ENCODE measurements around the gene HDLBP. TPM values are rescaled to one million over a fixed set of nuclear protein-coding genes. Genes with fewer than 3 reads are reported as not detected.
A peak's percentile ranks its signal among the peaks of the same experiment; 100 is the strongest.
"Not testable (repeated sequence)": the region's sequence is repeated elsewhere in the genome, so short reads cannot be mapped to it uniquely, and the experiment has no call there.

The HDLBP gene
- total RNA-seq, 2 experiments from 2014 or later: 259 to 348 TPM

GRCh38 chr2:241330616-241330981 lies 15.1 kb upstream of the HDLBP start:
- Mint-ChIP-seq H3K9me3 (ENCODE audit: low read depth) (no peaks in the 10 kb centered on the region), H3K36me3 (ENCODE audit: low read depth) (peaks cover 36% of the 10 kb centered on the region), H3K27ac (no peak overlapping the region), H3K4me1 (peaks cover 10% of the 10 kb centered on the region), H3K4me3 (no peak overlapping the region), H3K27me3 (no peaks in the 10 kb centered on the region)
- ChIA-PET POLR2A (interaction anchor here (1.5 kb wide), 1 partner anchor 229 kb away, joined by 3 read pairs; the partner anchor contains the start of gene MTERF4), CTCF (no interaction called here)
- ATAC-seq: no peak
- DNase-seq: no peak
- intact Hi-C loops (cut with DNase I, micrococcal nuclease): no loop called here

DNA sequence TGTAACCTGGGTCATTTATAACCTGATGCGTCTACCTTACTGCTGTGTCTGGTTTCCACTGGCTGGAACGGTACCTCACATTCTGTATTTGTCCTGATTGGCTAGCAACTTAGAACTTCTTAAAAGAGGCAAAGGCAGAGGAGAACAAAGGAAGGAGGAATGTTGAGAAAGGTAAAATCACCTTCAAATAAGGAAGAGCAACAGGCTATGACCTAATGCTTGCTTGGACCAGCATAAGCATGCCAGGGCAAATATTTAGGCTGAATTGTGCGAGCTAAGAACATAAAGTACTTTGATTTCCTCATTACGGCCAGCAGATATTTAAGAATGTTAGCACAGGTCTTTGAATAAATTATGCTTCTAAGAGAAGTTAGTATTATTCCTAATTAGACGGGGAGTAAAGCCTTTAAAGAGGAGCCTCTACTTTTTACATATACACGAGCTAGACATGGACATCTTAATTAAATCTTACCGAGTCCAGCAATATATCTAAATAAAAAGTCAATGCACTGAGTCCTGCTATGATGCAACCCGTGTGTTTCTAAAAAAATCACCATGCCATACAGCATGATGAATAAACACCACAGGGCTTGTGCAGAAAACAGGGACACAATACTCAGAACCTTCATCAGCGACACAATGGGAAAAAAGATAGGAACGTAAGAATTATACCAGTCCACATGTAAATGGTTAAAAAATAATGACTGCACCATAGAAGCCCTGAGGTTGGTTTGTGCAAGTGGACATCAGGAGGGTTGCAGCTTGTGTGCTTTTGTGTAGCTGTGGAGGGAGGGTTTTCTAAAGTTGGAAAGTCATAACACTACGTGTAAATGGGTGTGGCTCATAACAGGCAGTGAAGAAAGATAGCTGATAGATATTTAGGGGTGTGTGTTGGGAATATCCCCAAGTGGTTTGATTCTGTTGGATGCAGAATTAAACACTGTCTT lies 14.5 kb upstream of the HDLBP start:
- ChIA-PET CTCF (no interaction called here), POLR2A (interaction anchor here (1.5 kb wide), 1 partner anchor 228 kb away, joined by 3 read pairs; the partner anchor contains the start of gene MTERF4)
- Mint-ChIP-seq H3K4me1 (peaks cover 6% of the 10 kb centered on the region), H3K9me3 (ENCODE audit: low read depth) (no peaks in the 10 kb centered on the region), H3K27me3 (no peaks in the 10 kb centered on the region), H3K36me3 (ENCODE audit: low read depth) (peaks cover 35% of the 10 kb centered on the region), H3K27ac (no peak overlapping the region), H3K4me3 (no peak overlapping the region)
- no peak for ATAC-seq
- intact Hi-C loops (cut with DNase I, micrococcal nuclease): no loop called here
- no peak for DNase-seq

- no peaks in the 10 kb centered on the region for H3K27me3 Mint-ChIP-seq
- H3K4me3 Mint-ChIP-seq: no peak overlapping the region
- ChIA-PET POLR2A (no interaction called here), CTCF (no interaction called here)
- no peak overlapping the region for H3K27ac Mint-ChIP-seq
- DNase-seq (no peak), ATAC-seq (no peak)
- H3K9me3 Mint-ChIP-seq (ENCODE audit: low read depth): no peaks in the 10 kb centered on the region
- peaks cover 46% of the 10 kb centered on the region for H3K36me3 Mint-ChIP-seq (ENCODE audit: low read depth)
- H3K4me1 Mint-ChIP-seq: peaks cover 35% of the 10 kb centered on the region
- intact Hi-C loops (cut with DNase I, micrococcal nuclease): no loop called here
Observed at GRCh38 chr2:241325257-241325656, 9.8 kb upstream of the HDLBP start.

DNA sequence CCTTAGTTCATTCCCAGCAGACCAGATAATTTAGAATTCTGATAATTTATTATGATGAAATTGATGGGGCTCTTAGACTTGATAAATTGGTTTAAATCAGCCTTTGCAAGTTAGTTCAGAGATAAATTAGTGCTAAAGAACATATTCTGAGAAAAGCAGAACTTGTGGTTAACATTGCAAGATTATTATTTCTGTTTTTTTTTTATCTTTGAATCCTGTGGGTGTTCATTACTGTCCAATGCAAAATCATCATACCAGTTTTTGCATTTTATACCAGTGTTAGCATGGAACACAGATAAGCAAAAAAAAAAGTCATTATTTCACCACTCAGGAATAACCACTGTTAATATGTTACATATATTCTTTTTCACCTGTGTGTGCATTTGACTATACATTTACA lies 9.3 kb upstream of the HDLBP start:
- ATAC-seq (no peak), DNase-seq (no peak)
- Mint-ChIP-seq H3K27me3 (no peaks in the 10 kb centered on the region), H3K36me3 (ENCODE audit: low read depth) (peaks cover 48% of the 10 kb centered on the region), H3K4me1 (peaks cover 40% of the 10 kb centered on the region), H3K4me3 (no peak overlapping the region), H3K9me3 (ENCODE audit: low read depth) (no peaks in the 10 kb centered on the region), H3K27ac (no peak overlapping the region)
- intact Hi-C loops (cut with DNase I, micrococcal nuclease): no loop called here
- CTCF ChIA-PET: no interaction called here
- POLR2A ChIA-PET: no interaction called here

- CTCF ChIA-PET: no interaction called here
- Mint-ChIP-seq H3K27me3 (no peaks in the 10 kb centered on the region), H3K4me1 (peaks cover 48% of the 10 kb centered on the region), H3K4me3 (no peak overlapping the region), H3K27ac (no peak overlapping the region), H3K9me3 (ENCODE audit: low read depth) (no peaks in the 10 kb centered on the region), H3K36me3 (ENCODE audit: low read depth) (peaks cover 54% of the 10 kb centered on the region)
- DNase-seq (no peak), ATAC-seq (no peak)
- POLR2A ChIA-PET: interaction anchor here (0.6 kb wide), 1 partner anchor 308 kb away, joined by 3 read pairs; no protein-coding TSS in a partner anchor
- intact Hi-C loops (cut with DNase I, micrococcal nuclease): no loop called here
Observed at GRCh38 chr2:241323778-241324177, 8.3 kb upstream of the HDLBP start.

DNA sequence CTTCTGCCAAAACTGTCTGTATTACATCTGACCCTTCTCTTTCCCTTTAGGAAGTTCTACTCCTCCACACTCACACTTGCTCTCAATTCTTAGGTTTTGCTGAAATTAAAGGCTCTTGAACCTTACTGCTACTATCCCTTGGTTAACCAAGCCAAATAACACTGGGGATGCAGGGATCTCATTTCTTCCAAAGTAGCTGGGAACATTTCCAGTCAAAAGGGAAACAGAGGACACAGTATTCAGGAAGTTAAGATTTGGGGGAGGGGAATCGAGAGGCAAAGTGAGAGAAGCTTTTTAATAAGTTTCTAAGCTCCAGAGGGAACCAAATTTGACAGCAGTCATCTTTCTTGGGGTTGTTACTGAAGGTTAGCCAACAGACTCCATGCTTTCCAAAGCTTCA lies 6.4 kb upstream of the HDLBP start:
- no peaks in the 10 kb centered on the region for H3K9me3 Mint-ChIP-seq (ENCODE audit: low read depth)
- intact Hi-C loops (cut with DNase I, micrococcal nuclease): no loop called here
- H3K27me3 Mint-ChIP-seq: no peaks in the 10 kb centered on the region
- ATAC-seq (no peak), DNase-seq (no peak)
- peaks cover 67% of the 10 kb centered on the region for H3K4me1 Mint-ChIP-seq
- CTCF ChIA-PET: no interaction called here
- POLR2A ChIA-PET: interaction anchor here (0.6 kb wide), 1 partner anchor 71 kb away, joined by 4 read pairs; no protein-coding TSS in a partner anchor
- peak overlapping the region; percentile 29 for H3K27ac Mint-ChIP-seq
- peaks cover 58% of the 10 kb centered on the region for H3K36me3 Mint-ChIP-seq (ENCODE audit: low read depth)
- no peak overlapping the region for H3K4me3 Mint-ChIP-seq

DNA sequence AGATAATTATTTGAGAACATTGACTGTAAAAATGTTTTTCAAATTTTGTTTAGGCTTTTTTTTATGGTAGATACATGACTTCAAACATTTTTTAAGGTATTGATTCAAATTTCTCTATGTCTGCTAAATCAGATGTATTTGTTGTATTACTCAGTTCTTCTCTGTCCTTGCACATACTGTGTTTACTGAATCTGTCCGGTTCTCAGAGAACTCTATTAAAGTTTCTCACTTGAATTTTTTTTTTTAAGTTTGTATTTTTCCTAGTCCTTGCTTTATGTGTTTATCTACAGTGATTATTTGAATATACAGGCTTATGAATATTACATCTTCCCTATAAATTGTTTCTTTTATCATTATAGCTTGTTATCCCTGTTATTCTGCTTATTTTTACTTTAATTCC lies 5.6 kb upstream of the HDLBP start:
- Mint-ChIP-seq H3K27ac (no peak overlapping the region), H3K36me3 (ENCODE audit: low read depth) (peaks cover 56% of the 10 kb centered on the region), H3K27me3 (no peaks in the 10 kb centered on the region), H3K4me1 (peaks cover 68% of the 10 kb centered on the region), H3K4me3 (no peak overlapping the region), H3K9me3 (ENCODE audit: low read depth) (no peaks in the 10 kb centered on the region)
- no peak for DNase-seq
- ChIA-PET CTCF (interaction anchor here (1.3 kb wide), 1 partner anchor 102 kb away, joined by 4 read pairs; no protein-coding TSS in a partner anchor), POLR2A (no interaction called here)
- ATAC-seq: no peak
- intact Hi-C loops (cut with DNase I, micrococcal nuclease): no loop called here

DNA sequence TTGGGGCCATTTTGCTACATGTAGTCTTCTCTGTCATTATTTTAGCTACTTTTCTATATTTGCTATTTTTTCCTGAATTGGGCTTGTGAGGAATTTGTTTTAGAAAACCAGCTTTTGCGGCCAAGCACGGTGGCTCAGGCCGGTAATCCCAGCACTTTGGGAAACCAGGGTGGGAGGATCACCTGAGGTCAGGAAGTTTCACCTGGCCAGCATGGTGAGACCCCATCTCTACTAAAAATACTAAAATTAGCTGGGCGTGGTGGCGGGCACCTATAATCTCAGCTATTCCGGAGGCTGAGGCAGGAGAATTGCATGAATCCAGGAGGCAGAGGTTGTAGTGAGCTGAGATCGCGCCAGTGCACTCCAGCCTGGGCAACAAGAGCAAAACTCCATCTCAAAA lies 4.9 kb upstream of the HDLBP start:
- no peaks in the 10 kb centered on the region for H3K27me3 Mint-ChIP-seq
- no peaks in the 10 kb centered on the region for H3K9me3 Mint-ChIP-seq (ENCODE audit: low read depth)
- no peak for DNase-seq
- CTCF ChIA-PET: interaction anchor here (0.8 to 1.3 kb wide), 2 partner anchors 102 to 366 kb away, joined by 3 to 4 read pairs; partner anchors contain the start of gene DTYMK
- no peak overlapping the region for H3K27ac Mint-ChIP-seq
- H3K4me3 Mint-ChIP-seq: no peak overlapping the region
- ATAC-seq: no peak
- H3K36me3 Mint-ChIP-seq (ENCODE audit: low read depth): peaks cover 54% of the 10 kb centered on the region
- H3K4me1 Mint-ChIP-seq: peaks cover 68% of the 10 kb centered on the region
- POLR2A ChIA-PET: no interaction called here
- intact Hi-C loops (cut with DNase I, micrococcal nuclease): no loop called here

DNA sequence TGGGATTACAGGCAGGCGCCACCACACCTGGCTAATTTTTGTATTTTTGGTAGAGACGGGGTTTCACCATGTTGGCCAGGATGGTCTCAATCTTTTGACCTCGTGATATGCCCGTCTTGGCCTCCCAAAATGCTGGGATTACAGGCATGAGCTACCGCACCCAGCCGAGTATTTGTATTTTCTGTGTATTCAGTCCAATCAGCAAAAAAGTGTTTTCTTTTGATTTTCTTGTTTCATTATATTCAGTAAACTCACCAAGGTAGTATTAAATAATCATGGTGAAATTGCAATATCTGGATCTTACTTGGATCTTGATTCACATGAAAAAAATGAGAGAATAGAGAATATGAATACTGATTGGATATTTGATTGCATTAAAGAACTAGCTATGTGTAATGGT lies 3.4 kb upstream of the HDLBP start:
- POLR2A ChIA-PET; H3K27me3 Mint-ChIP-seq; DNase-seq; H3K9me3 Mint-ChIP-seq (ENCODE audit: low read depth); H3K27ac Mint-ChIP-seq; ATAC-seq: not testable (repeated sequence)
- Mint-ChIP-seq H3K4me3 (peak overlapping the region; percentile 100), H3K36me3 (ENCODE audit: low read depth) (peaks cover 44% of the 10 kb centered on the region), H3K4me1 (peaks cover 62% of the 10 kb centered on the region)
- CTCF ChIA-PET: interaction anchor here (1.2 kb wide), 1 partner anchor 31 kb away, joined by 4 read pairs; no protein-coding TSS in a partner anchor
- intact Hi-C loops (cut with DNase I, micrococcal nuclease): loop anchor here (5.0 to 10.0 kb wide), 8 partner anchors 47 to 1914 kb away; partner anchors contain the start of genes DTYMK (in 1 of the 2), DUSP28 (in 1 of the 2), HDAC4 (in 1 of the 2) and MTERF4 (in 1 of the 2)

GRCh38 chr2:241317391-241317790 lies 1.9 kb upstream of the HDLBP start:
- CTCF ChIA-PET: no interaction called here
- intact Hi-C loops (cut with DNase I, micrococcal nuclease): loop anchor here (5.0 to 10.0 kb wide), 8 partner anchors 45 to 1913 kb away; partner anchors contain the start of genes DTYMK (in 1 of the 2), DUSP28 (in 1 of the 2), HDAC4 (in 1 of the 2) and MTERF4 (in 1 of the 2)
- Mint-ChIP-seq H3K4me3 (peak overlapping the region; percentile 100), H3K4me1 (peaks cover 70% of the 10 kb centered on the region), H3K27ac (peak overlapping the region; percentile 94), H3K36me3 (ENCODE audit: low read depth) (peaks cover 39% of the 10 kb centered on the region), H3K9me3 (ENCODE audit: low read depth) (no peaks in the 10 kb centered on the region), H3K27me3 (no peaks in the 10 kb centered on the region)
- ATAC-seq (no peak), DNase-seq (no peak)
- POLR2A ChIA-PET: no interaction called here

- no peaks in the 10 kb centered on the region for H3K9me3 Mint-ChIP-seq (ENCODE audit: low read depth)
- peak overlapping the region; percentile 100 for H3K4me3 Mint-ChIP-seq
- H3K27me3 Mint-ChIP-seq: no peaks in the 10 kb centered on the region
- ATAC-seq (no peak), DNase-seq (no peak)
- peak overlapping the region; percentile 94 for H3K27ac Mint-ChIP-seq
- H3K4me1 Mint-ChIP-seq: peaks cover 71% of the 10 kb centered on the region
- CTCF ChIA-PET: interaction anchor here (0.7 kb wide), 1 partner anchor 21 kb away, joined by 3 read pairs; no protein-coding TSS in a partner anchor
- POLR2A ChIA-PET: interaction anchor here (0.6 to 0.9 kb wide), 2 partner anchors 127 to 368 kb away, joined by 4 to 5 read pairs; no protein-coding TSS in a partner anchor
- H3K36me3 Mint-ChIP-seq (ENCODE audit: low read depth): peaks cover 38% of the 10 kb centered on the region
- intact Hi-C loops (cut with DNase I, micrococcal nuclease): loop anchor here (5.0 to 10.0 kb wide), 8 partner anchors 45 to 1912 kb away; partner anchors contain the start of genes DTYMK (in 1 of the 2), DUSP28 (in 1 of the 2), HDAC4 (in 1 of the 2) and MTERF4 (in 1 of the 2)
Observed at GRCh38 chr2:241316825-241317224, 1.4 kb upstream of the HDLBP start.
